GM12878 (cell line): Measurements from ENCODE around the gene TBC1D5. TPM values are rescaled to one million over a fixed set of nuclear protein-coding genes. Genes with fewer than 3 reads are reported as not detected.
A peak's percentile ranks its signal among the peaks of the same experiment; 100 is the strongest.

Source experiments
- ESRRA ChIP-seq: IDR thresholded peaks from 2 replicates; pipeline ENCODE4 v1.6.1; 2012; ENCODE audit warnings: mild to moderate bottlenecking, low read length, improper control_type of control experiment
- FOS ChIP-seq: IDR thresholded peaks from 3 replicates; pipeline ENCODE4 v1.6.1; 2011; ENCODE audit warnings: borderline replicate concordance; ENCODE audit not compliant: insufficient read length; ENCODE audit errors: extremely low read depth
- GATAD2B ChIP-seq: fragments of 450-650 bp; conservative IDR thresholded peaks from 2 replicates; pipeline ENCODE4 v1.6.1; 2017; ENCODE audit warnings: low read depth, mild to moderate bottlenecking, moderate library complexity
- IKZF2 ChIP-seq, 2 experiments: fragments of 450-650 bp; IDR thresholded peaks; 2 replicates each; pipeline ENCODE4 v1.6.1; 2017; ENCODE audit warnings: mild to moderate bottlenecking in 2 of 2, moderate library complexity in 2 of 2
- JUNB ChIP-seq: IDR thresholded peaks from 2 replicates; pipeline ENCODE4 v1.6.1; 2016; ENCODE audit warnings: antibody characterized with exemption, mild to moderate bottlenecking
- SPI1 ChIP-seq: IDR thresholded peaks from 2 replicates; pipeline ENCODE4 v1.6.1; 2011; ENCODE audit warnings: low read depth, mild to moderate bottlenecking, low read length, moderate library complexity, borderline replicate concordance; ENCODE audit not compliant: insufficient read depth
- polyA plus RNA-seq, 11 experiments: library from polyadenylated mRNA; depleted of rRNA in 4 of 11; unstranded in 6 of 11; stranded (reverse) in 5 of 11; fragments of >200 nt; fragmentation: Nextera tagmentation in 4 of 11; fragmentation: Illumina TruSeq in 1 of 11; extraction: Ambion mirVana in 4 of 11; extraction: Trizol in 1 of 11; gene quantifications; 1 replicate in 1 of 11; 2 replicates in 10 of 11; pipeline versions ENCODE4 v1.2.1 to v1.2.3, GENCODE V29; 2011 to 2016; ENCODE audit warnings: inconsistent platforms in 2 of 11, missing spikeins in 2 of 11, low read depth in 1 of 11
- total RNA-seq, 4 experiments: library from RNA; depleted of rRNA in 3 of 4; stranded (reverse); fragments of >200 nt in 3 of 4; fragmentation: Illumina TruSeq in 1 of 4; extraction: Trizol in 1 of 4; gene quantifications; 2 replicates each; pipeline versions ENCODE4 v1.2.1 to v1.2.3, GENCODE V29; 2013 to 2021
- TF ChIP-seq, protein P1 (sequence below): fragments of 450-650 bp; IDR thresholded peaks from 2 replicates; pipeline ENCODE4 v1.6.1; 2017; ENCODE audit warnings: mild to moderate bottlenecking, moderate library complexity
- TF ChIP-seq, protein P2 (sequence below), 3 experiments: IDR thresholded peaks in 2 of 3; conservative IDR thresholded peaks in 1 of 3; 2 replicates each; pipeline ENCODE4 v1.5.1; 2011; ENCODE audit warnings: low read depth in 3 of 3, low read length in 3 of 3, mild to moderate bottlenecking in 3 of 3, control low read depth in 2 of 3, moderate library complexity in 2 of 3, inconsistent platforms in 1 of 3, mixed read lengths in 1 of 3; ENCODE audit not compliant: control insufficient read depth in 2 of 3, insufficient read depth in 1 of 3; ENCODE audit errors: extremely low read depth in 1 of 3

Gene TBC1D5
- total and polyA plus RNA-seq, 10 of the 15 experiments (the other 5 are each of a cell fraction or from before 2014, with no cell fraction given), result 5.5 to 61.0 (median 43.8) TPM

- TF ChIP-seq IKZF2 (IDR thresholded peaks at IDR 0.05) (peak; percentile 19 to 30; a peak in 1 of 4 replicates), FOS (no peak), GATAD2B (0 out of 2 replicates have a peak, but pooled peaks have one; percentile 12), JUNB (peak; percentile 29; the same call in 1 of the 2 replicates), SPI1 (no peak), ESRRA (no peak)
- TF ChIP-seq, protein P1, sequence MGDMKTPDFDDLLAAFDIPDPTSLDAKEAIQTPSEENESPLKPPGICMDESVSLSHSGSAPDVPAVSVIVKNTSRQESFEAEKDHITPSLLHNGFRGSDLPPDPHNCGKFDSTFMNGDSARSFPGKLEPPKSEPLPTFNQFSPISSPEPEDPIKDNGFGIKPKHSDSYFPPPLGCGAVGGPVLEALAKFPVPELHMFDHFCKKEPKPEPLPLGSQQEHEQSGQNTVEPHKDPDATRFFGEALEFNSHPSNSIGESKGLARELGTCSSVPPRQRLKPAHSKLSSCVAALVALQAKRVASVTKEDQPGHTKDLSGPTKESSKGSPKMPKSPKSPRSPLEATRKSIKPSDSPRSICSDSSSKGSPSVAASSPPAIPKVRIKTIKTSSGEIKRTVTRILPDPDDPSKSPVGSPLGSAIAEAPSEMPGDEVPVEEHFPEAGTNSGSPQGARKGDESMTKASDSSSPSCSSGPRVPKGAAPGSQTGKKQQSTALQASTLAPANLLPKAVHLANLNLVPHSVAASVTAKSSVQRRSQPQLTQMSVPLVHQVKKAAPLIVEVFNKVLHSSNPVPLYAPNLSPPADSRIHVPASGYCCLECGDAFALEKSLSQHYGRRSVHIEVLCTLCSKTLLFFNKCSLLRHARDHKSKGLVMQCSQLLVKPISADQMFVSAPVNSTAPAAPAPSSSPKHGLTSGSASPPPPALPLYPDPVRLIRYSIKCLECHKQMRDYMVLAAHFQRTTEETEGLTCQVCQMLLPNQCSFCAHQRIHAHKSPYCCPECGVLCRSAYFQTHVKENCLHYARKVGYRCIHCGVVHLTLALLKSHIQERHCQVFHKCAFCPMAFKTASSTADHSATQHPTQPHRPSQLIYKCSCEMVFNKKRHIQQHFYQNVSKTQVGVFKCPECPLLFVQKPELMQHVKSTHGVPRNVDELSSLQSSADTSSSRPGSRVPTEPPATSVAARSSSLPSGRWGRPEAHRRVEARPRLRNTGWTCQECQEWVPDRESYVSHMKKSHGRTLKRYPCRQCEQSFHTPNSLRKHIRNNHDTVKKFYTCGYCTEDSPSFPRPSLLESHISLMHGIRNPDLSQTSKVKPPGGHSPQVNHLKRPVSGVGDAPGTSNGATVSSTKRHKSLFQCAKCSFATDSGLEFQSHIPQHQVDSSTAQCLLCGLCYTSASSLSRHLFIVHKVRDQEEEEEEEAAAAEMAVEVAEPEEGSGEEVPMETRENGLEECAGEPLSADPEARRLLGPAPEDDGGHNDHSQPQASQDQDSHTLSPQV, result no peak
- TF ChIP-seq, protein P2, sequence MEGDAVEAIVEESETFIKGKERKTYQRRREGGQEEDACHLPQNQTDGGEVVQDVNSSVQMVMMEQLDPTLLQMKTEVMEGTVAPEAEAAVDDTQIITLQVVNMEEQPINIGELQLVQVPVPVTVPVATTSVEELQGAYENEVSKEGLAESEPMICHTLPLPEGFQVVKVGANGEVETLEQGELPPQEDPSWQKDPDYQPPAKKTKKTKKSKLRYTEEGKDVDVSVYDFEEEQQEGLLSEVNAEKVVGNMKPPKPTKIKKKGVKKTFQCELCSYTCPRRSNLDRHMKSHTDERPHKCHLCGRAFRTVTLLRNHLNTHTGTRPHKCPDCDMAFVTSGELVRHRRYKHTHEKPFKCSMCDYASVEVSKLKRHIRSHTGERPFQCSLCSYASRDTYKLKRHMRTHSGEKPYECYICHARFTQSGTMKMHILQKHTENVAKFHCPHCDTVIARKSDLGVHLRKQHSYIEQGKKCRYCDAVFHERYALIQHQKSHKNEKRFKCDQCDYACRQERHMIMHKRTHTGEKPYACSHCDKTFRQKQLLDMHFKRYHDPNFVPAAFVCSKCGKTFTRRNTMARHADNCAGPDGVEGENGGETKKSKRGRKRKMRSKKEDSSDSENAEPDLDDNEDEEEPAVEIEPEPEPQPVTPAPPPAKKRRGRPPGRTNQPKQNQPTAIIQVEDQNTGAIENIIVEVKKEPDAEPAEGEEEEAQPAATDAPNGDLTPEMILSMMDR (IDR thresholded peaks at IDR 0.05 in 2 of 3, conservative IDR thresholded peaks at IDR 0.05 in 1 of 3; ENCODE audit: control insufficient read depth in 2 of 3, extremely low read depth in 1 of 3, insufficient read depth in 1 of 3, low read depth in 3 of 3, low read length in 3 of 3), result no peak
These were observed 23.5 kb upstream of the TBC1D5 start (continued) for GRCh38 chr3:17765819-17766472.
